Measurements from ENCODE around the gene UHRF2. TPM values are rescaled to one million over a fixed set of nuclear protein-coding genes. Genes with fewer than 3 reads are reported as not detected.

Gene UHRF2
- total RNA-seq, 1 experiment from 2014 or later, result 45.2 TPM

- Histone ChIP-seq H3K23me2 (ENCODE audit: insufficient read length, low read depth, low read length, poor library complexity, severe bottlenecking) (no peaks in the 10 kb centered on the region), H2AFZ (ENCODE audit: low read length) (no peak overlapping the region), H3T11ph (ENCODE audit: low read length) (no peak overlapping the region), H2BK120ac (ENCODE audit: low read depth, low read length, poor library complexity, severe bottlenecking) (no peak overlapping the region), H3K14ac (ENCODE audit: insufficient read depth, low read length) (no peak overlapping the region), H3K9ac (ENCODE audit: extremely low read depth, insufficient read length, low read length) (no peak overlapping the region), H4K5ac (ENCODE audit: insufficient read length, low read depth, low read length) (no peak overlapping the region), H3K4me2 (ENCODE audit: insufficient read depth, insufficient read length, low read length) (no peak overlapping the region), H2BK15ac (ENCODE audit: low read depth, low read length) (no peak overlapping the region), H3K56ac (ENCODE audit: insufficient read length, low read depth, low read length) (no peak overlapping the region), H4K20me1 (ENCODE audit: control insufficient read depth, insufficient read depth, insufficient read length) (no peaks in the 10 kb centered on the region), H3K23ac (ENCODE audit: insufficient read length, low read depth, low read length) (no peak overlapping the region), H3K79me2 (ENCODE audit: insufficient read depth, low read length) (no peaks in the 10 kb centered on the region), H2AK5ac (ENCODE audit: insufficient read length, low read length) (no peak overlapping the region), H4K91ac (ENCODE audit: insufficient read length, low read depth, low read length) (no peak overlapping the region), H3K18ac (ENCODE audit: insufficient read length, low read depth, low read length) (no peak overlapping the region), H3K9me3 (ENCODE audit: control insufficient read depth, low read depth, low read length) (no peaks in the 10 kb centered on the region), H3K79me1 (ENCODE audit: insufficient read depth, low read depth, low read length, poor library complexity, severe bottlenecking) (no peaks in the 10 kb centered on the region), H2BK12ac (ENCODE audit: insufficient read length, low read depth, low read length) (no peak overlapping the region), H2BK5ac (ENCODE audit: insufficient read length, low read length) (no peak overlapping the region), H4K8ac (replicated peaks; ENCODE audit: insufficient read length, low read depth, low read length) (no peak overlapping the region), H3K4me1 (ENCODE audit: insufficient read depth, low read length) (no peaks in the 10 kb centered on the region), H3K27ac (ENCODE audit: insufficient read length, low read depth, low read length) (no peak overlapping the region), H2BK20ac (ENCODE audit: low read depth, low read length, poor library complexity, severe bottlenecking) (no peak overlapping the region), H3K27me3 (ENCODE audit: insufficient read depth, low read length) (no peaks in the 10 kb centered on the region), H3K4ac (ENCODE audit: low read depth, low read length) (no peak overlapping the region)
- Mint-ChIP-seq H3K27me3 (ENCODE audit: low read depth) (no peaks in the 10 kb centered on the region), H3K36me3 (ENCODE audit: insufficient read depth in 1 of 3, low read depth in 3 of 3) (peaks cover 18 to 80% (median 64%) of the 10 kb centered on the region in 3 experiments; a peak in 6 of 7 replicates), H3K4me3 (no peak overlapping the region), H3K27ac (no peak overlapping the region; a peak in 1 of 7 replicates), H3K9me3 (no peaks in the 10 kb centered on the region), H3K4me1 (peaks cover 6 to 9% of the 10 kb centered on the region in 2 experiments; a peak in 2 of 4 replicates)
- WGBS (ENCODE audit: extremely low coverage, insufficient read length, low lambda C conversion rate), result no CpG with 5 or more reads among the region's 3 CpGs
- no peak for DNase-seq
- TF ChIP-seq CTCF (conservative IDR thresholded peaks at IDR 0.05), result no peak
These were observed 89.4 kb downstream of the UHRF2 start for GRCh38 chr9:6502399-6502798.
